RWPE2 (cell line): ENCODE data around the gene SLC9A9.

ENCODE experiments used
- ATAC-seq: fragments of 200-7000 bp; cut with Tn5 transposase; 3 replicates; pipeline ENCODE4 v1.9.1; 2021; ENCODE audit warnings: low read depth
- DNase-seq: peaks from one replicate; pipeline ENCODE4 v3.0.0-alpha.2; 2020; ENCODE audit warnings: low spot score
- H3K27ac ChIP-seq: fragments of 450-650 bp; 2 replicates; pipeline ENCODE4 v1.5.1; 2017; ENCODE audit warnings: mild to moderate bottlenecking; ENCODE audit not compliant: poor library complexity, severe bottlenecking
- H3K27me3 ChIP-seq: fragments of 250-450 bp; sonication (Bioruptor Pico); 2 replicates; pipeline ENCODE4 v1.5.1; 2021; ENCODE audit warnings: mild to moderate bottlenecking, moderate library complexity; ENCODE audit not compliant: insufficient read depth, poor library complexity, severe bottlenecking
- H3K36me3 ChIP-seq: fragments of 250-450 bp; sonication (Bioruptor Pico); 2 replicates; pipeline ENCODE4 v1.5.1; 2020; ENCODE audit warnings: low read depth, mild to moderate bottlenecking, moderate library complexity
- H3K4me1 ChIP-seq: fragments of 250-450 bp; sonication (Bioruptor Pico); 2 replicates; pipeline ENCODE4 v1.5.1; 2021; ENCODE audit warnings: mild to moderate bottlenecking, moderate library complexity; ENCODE audit not compliant: insufficient read depth, poor library complexity, severe bottlenecking
- H3K4me3 ChIP-seq: fragments of 250-450 bp; sonication (Bioruptor Pico); 2 replicates; pipeline ENCODE4 v1.5.1; 2021; ENCODE audit warnings: mild to moderate bottlenecking, moderate library complexity; ENCODE audit not compliant: severe bottlenecking
- H3K9me3 ChIP-seq: fragments of 250-450 bp; sonication (Bioruptor Pico); 2 replicates; pipeline ENCODE4 v1.5.1; 2021; ENCODE audit warnings: mild to moderate bottlenecking, moderate library complexity; ENCODE audit not compliant: severe bottlenecking
- CTCF ChIP-seq: fragments of 450-650 bp; IDR thresholded peaks from one replicate; pipeline ENCODE4 v1.5.1; 2017; ENCODE audit warnings: mild to moderate bottlenecking, moderate library complexity; ENCODE audit not compliant: poor library complexity, severe bottlenecking

The SLC9A9 gene

DNA sequence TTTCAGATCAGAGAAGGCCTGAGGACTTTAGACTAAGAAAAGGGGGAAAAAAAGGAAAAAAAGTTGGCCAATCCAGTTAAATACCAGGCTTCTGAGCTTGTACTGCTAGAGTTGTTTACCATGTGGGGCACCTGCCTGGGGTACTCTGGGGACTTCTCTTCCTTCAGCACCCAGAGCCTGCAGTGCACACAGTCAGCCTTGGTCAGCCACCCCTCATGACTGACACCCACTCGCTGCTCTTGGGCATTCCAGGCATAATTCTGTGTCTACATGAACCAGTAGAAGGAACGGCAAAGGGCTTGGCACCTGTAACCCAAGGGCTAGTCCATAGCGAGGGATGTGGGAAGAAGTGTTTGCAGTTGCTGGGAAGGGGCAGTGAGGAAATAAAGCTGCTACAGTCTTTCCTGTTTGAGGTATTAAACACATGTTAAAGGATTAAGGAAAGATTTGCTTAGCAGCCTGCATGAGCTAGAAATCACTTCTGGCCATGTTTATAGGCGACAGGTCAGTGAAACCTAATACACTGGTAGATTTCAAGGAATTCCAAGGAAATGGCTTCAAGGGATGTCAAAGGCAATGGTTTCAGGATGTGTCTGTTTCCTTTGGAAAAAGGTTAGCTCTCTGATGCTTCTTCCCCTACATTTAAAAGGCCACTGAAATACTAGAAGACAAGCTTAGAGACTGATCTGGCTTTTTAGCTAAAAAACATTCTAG, 496.2 kb downstream of the SLC9A9 start:
- H3K4me3 ChIP-seq, result no peak overlapping the region
- H3K27me3 ChIP-seq, result no peaks in the 10 kb centered on the region
- H3K9me3 ChIP-seq, result no peaks in the 10 kb centered on the region
- DNase-seq, result no peak
- no peak for ATAC-seq
- H3K27ac ChIP-seq, result no peak overlapping the region
- H3K4me1 ChIP-seq, result no peaks in the 10 kb centered on the region
- no peaks in the 10 kb centered on the region for H3K36me3 ChIP-seq
- TF ChIP-seq CTCF, result no peak

DNA sequence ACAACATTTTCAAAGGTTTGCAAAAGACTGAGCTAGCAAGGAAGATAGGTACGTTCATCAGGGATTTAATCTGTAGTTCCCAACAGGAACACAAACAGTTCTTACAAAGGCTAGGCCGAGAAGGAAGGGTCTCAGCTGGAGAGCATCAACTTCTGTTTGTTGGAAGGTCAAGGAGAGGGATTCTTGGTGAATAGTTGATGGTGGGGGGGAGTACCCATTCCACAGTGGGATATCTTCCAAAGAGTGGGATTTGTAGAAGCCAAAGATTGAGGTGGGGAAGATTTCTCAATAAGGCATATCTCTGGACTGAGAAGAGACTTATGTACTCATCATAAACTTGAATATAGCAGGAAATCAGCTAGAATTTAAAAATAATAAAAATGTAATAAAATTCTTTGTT, 496.9 kb downstream of the SLC9A9 start:
- no peak overlapping the region for H3K4me3 ChIP-seq
- H3K4me1 ChIP-seq, result no peaks in the 10 kb centered on the region
- H3K27ac ChIP-seq, result no peak overlapping the region
- H3K36me3 ChIP-seq, result no peaks in the 10 kb centered on the region
- no peak for DNase-seq
- no peaks in the 10 kb centered on the region for H3K9me3 ChIP-seq
- no peak for TF ChIP-seq CTCF
- ATAC-seq, result no peak
- H3K27me3 ChIP-seq, result no peaks in the 10 kb centered on the region

GRCh38 chr3:143349455-143349854, 498.8 kb downstream of the SLC9A9 start:
- no peak for TF ChIP-seq CTCF
- Histone ChIP-seq H3K4me3 (no peak overlapping the region), H3K36me3 (no peaks in the 10 kb centered on the region), H3K4me1 (no peaks in the 10 kb centered on the region), H3K27me3 (no peaks in the 10 kb centered on the region), H3K9me3 (no peaks in the 10 kb centered on the region), H3K27ac (no peak overlapping the region)
- no peak for ATAC-seq
- no peak for DNase-seq

GRCh38 chr3:143348486-143349327, 499.6 kb downstream of the SLC9A9 start:
- Histone ChIP-seq H3K27me3 (no peaks in the 10 kb centered on the region), H3K4me1 (no peaks in the 10 kb centered on the region), H3K36me3 (no peaks in the 10 kb centered on the region), H3K4me3 (no peak overlapping the region), H3K27ac (no peak overlapping the region), H3K9me3 (no peaks in the 10 kb centered on the region)
- ATAC-seq, result no peak
- DNase-seq, result no peak
- no peak for TF ChIP-seq CTCF
